ENCODE data around the gene ZFHX3. TPM values are rescaled to one million over a fixed set of nuclear protein-coding genes. Genes with fewer than 3 reads are reported as not detected.

The ZFHX3 gene
- total and polyA plus RNA-seq, 2 donors (not counting 1 experiment from before 2014, with no cell fraction given): 0.54 to 6.6 TPM

GRCh38 chr16:72838586-72838910 is 209.4 kb downstream of the ZFHX3 start:
- Histone ChIP-seq H3K4me3 (ENCODE audit: control extremely low read depth in 1 of 5, extremely low read depth in 1 of 5, insufficient read depth in 1 of 5, low read depth in 2 of 5, low read length in 4 of 5) (no peak overlapping the region), H2AFZ (ENCODE audit: insufficient read depth, low read depth, low read length, poor library complexity, severe bottlenecking) (no peak overlapping the region), H3K79me2 (ENCODE audit: control insufficient read depth, insufficient read depth, low read length) (no peaks in the 10 kb centered on the region), H3K27me3 (replicated peaks in 1 of 4; ENCODE audit: control extremely low read depth in 1 of 4, control insufficient read depth in 3 of 4, insufficient read depth in 4 of 4, low read length in 3 of 4) (no peaks in the 10 kb centered on the region), H3K9ac (ENCODE audit: low read length) (no peak overlapping the region), H4K20me1 (ENCODE audit: control insufficient read depth, insufficient read depth, low read length, poor library complexity, severe bottlenecking) (no peaks in the 10 kb centered on the region), H3K4me1 (ENCODE audit: control insufficient read depth in 2 of 2, insufficient read depth in 2 of 2, low read length in 2 of 2) (peaks cover 2 to 7% of the 10 kb centered on the region in 2 donors), H3K9me3 (ENCODE audit: control extremely low read depth in 1 of 3, control insufficient read depth in 2 of 3, insufficient read depth in 1 of 3, low read length in 2 of 3) (no peaks in the 10 kb centered on the region), H3K36me3 (replicated peaks in 1 of 2; ENCODE audit: control extremely low read depth in 1 of 2, control insufficient read depth in 1 of 2, extremely low read depth in 1 of 2, insufficient read depth in 2 of 2, low read length in 1 of 2) (no peaks in the 10 kb centered on the region), H3K4me2 (replicated peaks; ENCODE audit: low read depth, low read length, poor library complexity, severe bottlenecking) (no peak overlapping the region), H3K27ac (ENCODE audit: low read length in 2 of 2) (no peak overlapping the region)
- Mint-ChIP-seq H3K4me3 (no peak overlapping the region), H3K27me3 (peaks cover 10% of the 10 kb centered on the region), H3K9me3 (ENCODE audit: insufficient read depth) (no peaks in the 10 kb centered on the region), H3K4me1 (peaks cover 11% of the 10 kb centered on the region), H3K27ac (no peak overlapping the region)
- CTCF ChIA-PET: no interaction called here
- intact Hi-C loops (cut with micrococcal nuclease): no loop called here
- 88% methylated on average over 4 of the region's 11 CpGs for WGBS (ENCODE audit: insufficient coverage)
- no peak for ATAC-seq (ENCODE audit: low read depth)
- TF ChIP-seq EZH2 (IDR thresholded peaks at IDR 0.05; ENCODE audit: borderline replicate concordance, insufficient read depth, low read depth, low read length, poor library complexity, severe bottlenecking) (no peak), CTCF (IDR thresholded peaks at IDR 0.05) (no peak)
- POLR2A ChIA-PET: no interaction called here
- no peak for DNase-seq

GRCh38 chr16:72837846-72838585 is 209.9 kb downstream of the ZFHX3 start:
- DNase-seq (no peak), ATAC-seq (ENCODE audit: low read depth) (no peak)
- ChIA-PET CTCF (no interaction called here), POLR2A (interaction anchor here (0.7 kb wide), 1 partner anchor 168 kb away, joined by 4 read pairs; no protein-coding TSS in a partner anchor)
- Mint-ChIP-seq H3K9me3 (ENCODE audit: insufficient read depth) (no peaks in the 10 kb centered on the region), H3K4me1 (peaks cover 11% of the 10 kb centered on the region), H3K27me3 (peaks cover 9% of the 10 kb centered on the region), H3K27ac (no peak overlapping the region), H3K4me3 (no peak overlapping the region)
- Histone ChIP-seq H3K27me3 (replicated peaks in 1 of 4; ENCODE audit: control extremely low read depth in 1 of 4, control insufficient read depth in 3 of 4, insufficient read depth in 4 of 4, low read length in 3 of 4) (no peaks in the 10 kb centered on the region), H4K20me1 (ENCODE audit: control insufficient read depth, insufficient read depth, low read length, poor library complexity, severe bottlenecking) (no peaks in the 10 kb centered on the region), H3K9ac (ENCODE audit: low read length) (no peak overlapping the region), H3K9me3 (ENCODE audit: control extremely low read depth in 1 of 3, control insufficient read depth in 2 of 3, insufficient read depth in 1 of 3, low read length in 2 of 3) (no peaks in the 10 kb centered on the region), H3K79me2 (ENCODE audit: control insufficient read depth, insufficient read depth, low read length) (no peaks in the 10 kb centered on the region), H2AFZ (ENCODE audit: insufficient read depth, low read depth, low read length, poor library complexity, severe bottlenecking) (no peak overlapping the region), H3K4me1 (ENCODE audit: control insufficient read depth in 2 of 2, insufficient read depth in 2 of 2, low read length in 2 of 2) (peaks cover 2 to 7% of the 10 kb centered on the region in 2 donors), H3K36me3 (replicated peaks in 1 of 2; ENCODE audit: control extremely low read depth in 1 of 2, control insufficient read depth in 1 of 2, extremely low read depth in 1 of 2, insufficient read depth in 2 of 2, low read length in 1 of 2) (no peaks in the 10 kb centered on the region), H3K4me2 (replicated peaks; ENCODE audit: low read depth, low read length, poor library complexity, severe bottlenecking) (no peak overlapping the region), H3K4me3 (ENCODE audit: control extremely low read depth in 1 of 5, extremely low read depth in 1 of 5, insufficient read depth in 1 of 5, low read depth in 2 of 5, low read length in 4 of 5) (no peak overlapping the region), H3K27ac (ENCODE audit: low read length in 2 of 2) (no peak overlapping the region)
- intact Hi-C loops (cut with micrococcal nuclease): no loop called here
- WGBS (ENCODE audit: insufficient coverage): 94% methylated on average over 4 of the region's 9 CpGs
- TF ChIP-seq EZH2 (IDR thresholded peaks at IDR 0.05; ENCODE audit: borderline replicate concordance, insufficient read depth, low read depth, low read length, poor library complexity, severe bottlenecking): no peak
- TF ChIP-seq CTCF (IDR thresholded peaks at IDR 0.05): no peak

All from B cell (primary cell).